Activated CD4-positive, alpha-beta T cell treated with anti-CD3 and anti-CD28 coated beads, Interleukin-2, amount 50 U/mL, for 1 hour (primary cell): ENCODE results near the gene CCM2L.

Source experiments
- DNase-seq: peaks from one replicate; pipeline ENCODE4 v3.0.0-alpha.2; 2020

CCM2L gene

GRCh38 chr20:32062776-32063170 is 52.5 kb downstream of the CCM2L start:
- DNase-seq = no peak

GRCh38 chr20:32063695-32064094 is 53.5 kb downstream of the CCM2L start:
- no peak for DNase-seq

GRCh38 chr20:32064667-32065066 is 54.4 kb downstream of the CCM2L start:
- no peak for DNase-seq

- DNase-seq = no peak
Measured at GRCh38 chr20:32067234-32067821, 57.1 kb downstream of the CCM2L start.

- no peak for DNase-seq
Measured at GRCh38 chr20:32068174-32068573, 57.9 kb downstream of the CCM2L start.

- DNase-seq = no peak
Measured at GRCh38 chr20:32069711-32070110, 59.5 kb downstream of the CCM2L start.

- no peak for DNase-seq
Measured at GRCh38 chr20:32070282-32070681, 60.0 kb downstream of the CCM2L start.

- no peak for DNase-seq
Measured at GRCh38 chr20:32070690-32071213, 60.5 kb downstream of the CCM2L start.

- no peak for DNase-seq
Measured at GRCh38 chr20:32071395-32072167, 61.3 kb downstream of the CCM2L start.

- no peak for DNase-seq
Measured at GRCh38 chr20:32072168-32072750, 62.0 kb downstream of the CCM2L start.

- no peak for DNase-seq
Measured at GRCh38 chr20:32075534-32075933, 65.3 kb downstream of the CCM2L start.

- DNase-seq = no peak
Measured at GRCh38 chr20:32077190-32077589, 67.0 kb downstream of the CCM2L start.

- DNase-seq = no peak
Measured at GRCh38 chr20:32078322-32078721, 68.1 kb downstream of the CCM2L start.

- no peak for DNase-seq
Measured at GRCh38 chr20:32078791-32079190, 68.6 kb downstream of the CCM2L start.

- no peak for DNase-seq
Measured at GRCh38 chr20:32079655-32080109, 69.4 kb downstream of the CCM2L start.

GRCh38 chr20:32080783-32081182 is 70.5 kb downstream of the CCM2L start:
- DNase-seq = no peak
